NCI-H2029 treated with DMSO at 0.1 percent for 48 hours (cell line): ENCODE measurements around the gene PIGU.
A peak's percentile ranks its signal among the peaks of the same experiment; 100 is the strongest.
"Not testable (repeated sequence)": the region's sequence is repeated elsewhere in the genome, so short reads cannot be mapped to it uniquely, and the experiment has no call there.

Experiments used
- DNase-seq: peaks from one replicate; lab custom pipeline; 2025; lab: John Stamatoyannopoulos, UW

PIGU gene

GRCh38 chr20:34676642-34677373 is at the start of gene PIGU:
Gene PIGU, minus strand, starts transcription at chr20:34677092. Its CDS starts 7 bp downstream, at chr20:34677085.
- DNase-seq, result peak; percentile 77

- DNase-seq, result no peak
Observed at GRCh38 chr20:34724172-34724571, 47.3 kb upstream of the PIGU start.

GRCh38 chr20:34722560-34722959 is 45.7 kb upstream of the PIGU start:
- not testable (repeated sequence) for DNase-seq

- no peak for DNase-seq
Observed at GRCh38 chr20:34720266-34720665, 43.4 kb upstream of the PIGU start.

GRCh38 chr20:34719242-34720017 is 42.5 kb upstream of the PIGU start:
- DNase-seq, result not testable (repeated sequence)

GRCh38 chr20:34717230-34718095 is 40.6 kb upstream of the PIGU start:
- no peak for DNase-seq

GRCh38 chr20:34716921-34717229 is 40.0 kb upstream of the PIGU start:
- DNase-seq, result no peak

GRCh38 chr20:34715384-34715783 is 38.5 kb upstream of the PIGU start:
- DNase-seq, result no peak

GRCh38 chr20:34713944-34714515 is 37.1 kb upstream of the PIGU start:
- DNase-seq, result not testable (repeated sequence)

- DNase-seq, result no peak
Observed at GRCh38 chr20:34713194-34713943, 36.5 kb upstream of the PIGU start.

- no peak for DNase-seq
Observed at GRCh38 chr20:34712525-34713192, 35.8 kb upstream of the PIGU start.

GRCh38 chr20:34711813-34712430 is 35.0 kb upstream of the PIGU start:
- no peak for DNase-seq

- DNase-seq, result no peak
Observed at GRCh38 chr20:34710861-34711574, 34.1 kb upstream of the PIGU start.

- DNase-seq, result no peak
Observed at GRCh38 chr20:34710568-34710839, 33.6 kb upstream of the PIGU start.

GRCh38 chr20:34709831-34710567 is 33.1 kb upstream of the PIGU start:
- DNase-seq, result peak; percentile 36

GRCh38 chr20:34709044-34709830 is 32.3 kb upstream of the PIGU start:
- no peak for DNase-seq

GRCh38 chr20:34708621-34709043 is 31.7 kb upstream of the PIGU start:
- no peak for DNase-seq
